Adrenal gland (tissue), 5 donors: Measurements from ENCODE around the gene DPH3.

Source experiments
- POLR2A ChIP-seq, 2 donors: fragments of 450-650 bp; IDR thresholded peaks; one replicate each; pipeline ENCODE4 v1.6.1; 2017; ENCODE audit warnings: antibody characterized with exemption in 2 of 2, mild to moderate bottlenecking in 2 of 2, moderate library complexity in 1 of 2
- TF ChIP-seq, protein P1 (sequence below), 6 experiments: fragments of 450-650 bp in 4 of 6; fragments of 200-600 bp in 2 of 6; sonication (generic) in 1 of 6; IDR thresholded peaks; 1 replicate in 5 of 6; 2 replicates in 1 of 6; pipeline versions ENCODE4 v1.5.1 to v1.8.0; 2016 to 2021; ENCODE audit warnings: antibody characterized with exemption in 6 of 6, mild to moderate bottlenecking in 2 of 6, moderate library complexity in 1 of 6
- donor health status: DM: no; HTN: no; CAD: no.

DNA sequence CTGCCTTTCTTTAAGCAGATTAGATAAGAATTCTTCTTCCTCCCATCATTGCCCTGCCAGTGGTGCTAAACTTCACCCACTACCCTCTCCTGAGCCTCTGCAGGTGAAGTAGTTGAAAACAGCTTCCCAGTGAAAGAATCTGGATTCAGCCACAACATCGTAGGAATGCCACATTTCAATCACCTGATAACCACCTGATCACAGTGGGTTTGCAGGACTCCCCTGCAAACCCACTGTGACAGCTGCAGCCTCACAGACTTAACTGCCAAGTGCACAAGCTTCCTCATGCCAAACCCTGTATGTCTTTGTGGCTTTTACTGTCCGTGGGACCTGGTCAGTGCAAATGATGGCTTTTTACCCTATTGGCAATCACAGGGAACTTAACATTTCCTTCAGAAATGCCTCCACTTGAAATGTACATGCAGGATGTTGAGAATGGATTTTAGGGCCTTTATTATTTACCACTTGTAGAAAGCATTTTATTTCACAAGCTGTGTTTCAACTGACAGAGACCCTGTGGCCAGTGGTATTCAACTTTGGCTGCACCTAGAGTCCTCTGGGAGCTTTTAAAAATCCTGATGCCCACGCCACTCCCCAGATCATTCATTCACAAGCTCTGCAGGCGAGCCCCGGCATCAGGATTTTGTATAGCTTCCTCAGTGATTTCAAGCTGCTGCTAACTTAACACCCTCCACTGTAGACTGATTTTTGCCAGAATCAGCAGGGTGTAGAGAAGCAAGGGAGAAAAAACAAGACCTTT, 49.3 kb upstream of the DPH3 start:
- TF ChIP-seq, protein P1, sequence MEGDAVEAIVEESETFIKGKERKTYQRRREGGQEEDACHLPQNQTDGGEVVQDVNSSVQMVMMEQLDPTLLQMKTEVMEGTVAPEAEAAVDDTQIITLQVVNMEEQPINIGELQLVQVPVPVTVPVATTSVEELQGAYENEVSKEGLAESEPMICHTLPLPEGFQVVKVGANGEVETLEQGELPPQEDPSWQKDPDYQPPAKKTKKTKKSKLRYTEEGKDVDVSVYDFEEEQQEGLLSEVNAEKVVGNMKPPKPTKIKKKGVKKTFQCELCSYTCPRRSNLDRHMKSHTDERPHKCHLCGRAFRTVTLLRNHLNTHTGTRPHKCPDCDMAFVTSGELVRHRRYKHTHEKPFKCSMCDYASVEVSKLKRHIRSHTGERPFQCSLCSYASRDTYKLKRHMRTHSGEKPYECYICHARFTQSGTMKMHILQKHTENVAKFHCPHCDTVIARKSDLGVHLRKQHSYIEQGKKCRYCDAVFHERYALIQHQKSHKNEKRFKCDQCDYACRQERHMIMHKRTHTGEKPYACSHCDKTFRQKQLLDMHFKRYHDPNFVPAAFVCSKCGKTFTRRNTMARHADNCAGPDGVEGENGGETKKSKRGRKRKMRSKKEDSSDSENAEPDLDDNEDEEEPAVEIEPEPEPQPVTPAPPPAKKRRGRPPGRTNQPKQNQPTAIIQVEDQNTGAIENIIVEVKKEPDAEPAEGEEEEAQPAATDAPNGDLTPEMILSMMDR (IDR thresholded peaks at IDR 0.05), result no peak
- TF ChIP-seq POLR2A (IDR thresholded peaks at IDR 0.05), result no peak
